WTC11 (cell line): ENCODE data around the gene IMPDH1. TPM values are rescaled to one million over a fixed set of nuclear protein-coding genes. Genes with fewer than 3 reads are reported as not detected.
"Not testable (repeated sequence)": the region's sequence is repeated elsewhere in the genome, so short reads cannot be mapped to it uniquely, and the experiment has no call there.

ENCODE experiments used
- ATAC-seq: fragments of 200-7000 bp; cut with Tn5 transposase; 2 replicates; pipeline ENCODE4 v1.10.0; 2021; ENCODE audit warnings: mild to moderate bottlenecking, moderate library complexity
- CTCF ChIA-PET: fragments of 300-600 bp; sonication (Branson Sonifier 250); formaldehyde crosslinking; loops from one replicate; lab custom pipeline; 2021; ENCODE audit warnings: antibody characterized with exemption; lab: Charles Lee
- POLR2A ChIA-PET: fragments of 350-600 bp; sonication (Branson Sonifier 250); formaldehyde crosslinking; loops from one replicate; lab custom pipeline; 2021; ENCODE audit warnings: antibody characterized with exemption; lab: Charles Lee
- DNase-seq: peaks from one replicate; pipeline ENCODE4 v3.0.0; 2021; ENCODE audit warnings: low spot score
- H3K27ac Mint-ChIP-seq: 2 replicates; pipeline ENCODE4 v1.8.0; 2021; ENCODE audit warnings: mixed read lengths
- H3K27me3 Mint-ChIP-seq: 2 replicates; pipeline ENCODE4 v1.8.0; 2021; ENCODE audit warnings: low read depth, mild to moderate bottlenecking, moderate library complexity, mixed read lengths
- H3K36me3 Mint-ChIP-seq: 2 replicates; pipeline ENCODE4 v1.8.0; 2021; ENCODE audit warnings: mixed read lengths
- H3K4me1 Mint-ChIP-seq: 2 replicates; pipeline ENCODE4 v1.8.0; 2022; ENCODE audit warnings: mixed read lengths
- H3K4me3 Mint-ChIP-seq: 2 replicates; pipeline ENCODE4 v1.8.0; 2021; ENCODE audit warnings: mild to moderate bottlenecking, moderate library complexity, mixed read lengths
- H3K9me3 Mint-ChIP-seq: 2 replicates; pipeline ENCODE4 v1.8.0; 2021; ENCODE audit warnings: mixed read lengths
- ATF6 ChIP-seq: sonication (generic); formaldehyde crosslinking; IDR thresholded peaks from 2 replicates; pipeline ENCODE4 v1.8.1; 2023; ENCODE audit warnings: mild to moderate bottlenecking, missing genetic modification reagents
- CDX4 ChIP-seq: fragments of 250-450 bp; sonication (Bioruptor Pico); IDR thresholded peaks from 2 replicates; pipeline ENCODE4 v1.9.0; 2021; ENCODE audit warnings: moderate library complexity, mild to moderate bottlenecking, inconsistent platforms, borderline replicate concordance
- CTCF ChIP-seq: fragments of 200-600 bp; IDR thresholded peaks from 2 replicates; pipeline ENCODE4 v1.8.0; 2022; ENCODE audit warnings: antibody characterized with exemption
- ESRRA ChIP-seq: sonication (generic); formaldehyde crosslinking; IDR thresholded peaks from 2 replicates; pipeline ENCODE4 v1.8.1; 2022; ENCODE audit warnings: mild to moderate bottlenecking, missing genetic modification reagents, borderline replicate concordance
- ETV6 ChIP-seq: sonication (generic); formaldehyde crosslinking; IDR thresholded peaks from 2 replicates; pipeline ENCODE4 v1.8.1; 2022; ENCODE audit warnings: mild to moderate bottlenecking, missing genetic modification reagents
- FOXJ3 ChIP-seq: sonication (generic); formaldehyde crosslinking; IDR thresholded peaks from 2 replicates; pipeline ENCODE4 v1.9.0; 2021; ENCODE audit warnings: missing genetic modification reagents, mild to moderate bottlenecking, borderline replicate concordance
- FOXP1 ChIP-seq: sonication (generic); formaldehyde crosslinking; IDR thresholded peaks from 2 replicates; pipeline ENCODE4 v1.8.0; 2022; ENCODE audit warnings: missing genetic modification reagents, mild to moderate bottlenecking, moderate library complexity, borderline replicate concordance
- HMGA2 ChIP-seq: fragments of 250-450 bp; sonication (Bioruptor Pico); IDR thresholded peaks from 2 replicates; pipeline ENCODE4 v1.4.0; 2021; ENCODE audit warnings: mild to moderate bottlenecking, moderate library complexity
- HMGXB4 ChIP-seq: sonication (generic); formaldehyde crosslinking; IDR thresholded peaks from 2 replicates; pipeline ENCODE4 v1.8.1; 2023; ENCODE audit warnings: mild to moderate bottlenecking, moderate library complexity, missing genetic modification reagents
- IRF1 ChIP-seq: sonication (generic); formaldehyde crosslinking; IDR thresholded peaks from 2 replicates; pipeline ENCODE4 v1.8.0; 2023; ENCODE audit warnings: missing genetic modification reagents
- MLX ChIP-seq: sonication (generic); formaldehyde crosslinking; IDR thresholded peaks from 2 replicates; pipeline ENCODE4 v1.8.1; 2023; ENCODE audit warnings: mild to moderate bottlenecking, missing genetic modification reagents, moderate library complexity
- NFATC4 ChIP-seq: fragments of 250-450 bp; sonication (Bioruptor Pico); IDR thresholded peaks from 2 replicates; pipeline ENCODE4 v1.9.0; 2021; ENCODE audit warnings: mild to moderate bottlenecking
- NFYB ChIP-seq: sonication (generic); formaldehyde crosslinking; conservative IDR thresholded peaks from 2 replicates; pipeline ENCODE4 v1.8.0; 2022; ENCODE audit warnings: low read depth, missing genetic modification reagents
- TP53 ChIP-seq: sonication (generic); formaldehyde crosslinking; IDR thresholded peaks from 2 replicates; pipeline ENCODE4 v1.8.1; 2023; ENCODE audit warnings: mild to moderate bottlenecking, missing genetic modification reagents
- USF2 ChIP-seq: sonication (generic); formaldehyde crosslinking; IDR thresholded peaks from 2 replicates; pipeline ENCODE4 v1.8.1; 2023; ENCODE audit warnings: mild to moderate bottlenecking, missing genetic modification reagents, moderate library complexity
- ZBTB21 ChIP-seq: sonication (generic); formaldehyde crosslinking; IDR thresholded peaks from 2 replicates; pipeline ENCODE4 v1.8.1; 2023; ENCODE audit warnings: mild to moderate bottlenecking, missing genetic modification reagents, borderline replicate concordance
- ZNF232 ChIP-seq: sonication (generic); formaldehyde crosslinking; IDR thresholded peaks from 2 replicates; pipeline ENCODE4 v1.8.0; 2022; ENCODE audit warnings: mild to moderate bottlenecking, missing genetic modification reagents
- total RNA-seq: library from RNA; stranded (reverse); gene quantifications from 3 replicates; pipeline ENCODE4 v1.2.3, GENCODE V29; 2021

The IMPDH1 gene
- total RNA-seq, 1 experiment from 2014 or later, result 54.2 TPM

GRCh38 chr7:128459394-128459878 is 49.7 kb upstream of the IMPDH1 start:
- ATAC-seq, result peak; percentile 68
- H3K36me3 Mint-ChIP-seq, result peaks cover 39% of the 10 kb centered on the region
- H3K9me3 Mint-ChIP-seq, result peaks cover 10% of the 10 kb centered on the region; the same call in 1 of the 2 replicates
- H3K27ac Mint-ChIP-seq, result peak overlapping the region; percentile 87
- H3K4me3 Mint-ChIP-seq, result peak overlapping the region; percentile 41; the same call in 1 of the 2 replicates
- TF ChIP-seq NFYB (peak; percentile 59), FOXP1 (CRISPR knock-in tag) (no peak), CTCF (peak; percentile 62)
- TF ChIP-seq, all 79 proteins: peak for 2
- peak; percentile 65 for DNase-seq
- ChIA-PET POLR2A (no interaction called here), CTCF (interaction anchor here (0.5 to 3.6 kb wide), 32 partner anchors 10 to 249 kb away, joined by 3 to 199 read pairs (median 6); partner anchors contain the start of genes IMPDH1, METTL2B and RBM28)
- Mint-ChIP-seq H3K4me1 (peaks cover 45% of the 10 kb centered on the region), H3K27me3 (peaks cover 3% of the 10 kb centered on the region; the same call in 1 of the 2 replicates)

GRCh38 chr7:128458956-128459355 is 49.2 kb upstream of the IMPDH1 start:
- H3K36me3 Mint-ChIP-seq, result peaks cover 37% of the 10 kb centered on the region
- ChIA-PET POLR2A (no interaction called here), CTCF (interaction anchor here (0.7 to 3.6 kb wide), 24 partner anchors 11 to 207 kb away, joined by 3 to 199 read pairs (median 8); partner anchors contain the start of genes IMPDH1, METTL2B and RBM28)
- TF ChIP-seq ZNF232 (CRISPR knock-in tag) (no peak), MLX (CRISPR knock-in tag) (no peak), TP53 (no peak), NFATC4 (CRISPR knock-in tag) (no peak), FOXJ3 (no peak), HMGXB4 (CRISPR knock-in tag) (no peak), ZBTB21 (CRISPR knock-in tag) (no peak)
- peaks cover 10% of the 10 kb centered on the region; the same call in 1 of the 2 replicates for H3K9me3 Mint-ChIP-seq
- peaks cover 3% of the 10 kb centered on the region; the same call in 1 of the 2 replicates for H3K27me3 Mint-ChIP-seq
- no peak overlapping the region for H3K4me3 Mint-ChIP-seq
- peak overlapping the region; percentile 39 for H3K27ac Mint-ChIP-seq
- ATAC-seq, result no peak
- peaks cover 50% of the 10 kb centered on the region for H3K4me1 Mint-ChIP-seq
- DNase-seq, result no peak

GRCh38 chr7:128457385-128457784 is 47.6 kb upstream of the IMPDH1 start:
- H3K27ac Mint-ChIP-seq, H3K27me3 Mint-ChIP-seq, H3K9me3 Mint-ChIP-seq, POLR2A ChIA-PET, DNase-seq, ATAC-seq: not testable (repeated sequence)
- CTCF ChIA-PET, result interaction anchor here (0.7 to 1.5 kb wide), 4 partner anchors 17 to 535 kb away, joined by 3 to 8 read pairs (median 4); no protein-coding TSS in a partner anchor
- Mint-ChIP-seq H3K4me1 (peaks cover 60% of the 10 kb centered on the region), H3K4me3 (peak overlapping the region; percentile 95), H3K36me3 (peaks cover 24% of the 10 kb centered on the region)

GRCh38 chr7:128456255-128456725 is 46.5 kb upstream of the IMPDH1 start:
- peak overlapping the region; percentile 92 for H3K27ac Mint-ChIP-seq
- H3K27me3 Mint-ChIP-seq, result peaks cover 9% of the 10 kb centered on the region; the same call in 1 of the 2 replicates
- H3K9me3 Mint-ChIP-seq, result no peaks in the 10 kb centered on the region
- peaks cover 69% of the 10 kb centered on the region for H3K4me1 Mint-ChIP-seq
- ChIA-PET POLR2A (no interaction called here), CTCF (interaction anchor here (0.6 to 3.6 kb wide), 4 partner anchors 18 to 48 kb away, joined by 3 to 32 read pairs (median 4); no protein-coding TSS in a partner anchor)
- peak overlapping the region; percentile 95 for H3K4me3 Mint-ChIP-seq
- ATAC-seq (no peak), DNase-seq (no peak)
- peaks cover 20% of the 10 kb centered on the region for H3K36me3 Mint-ChIP-seq
- TF ChIP-seq CDX4, result no peak
- no peak for TF ChIP-seq ATF6
- no peak for TF ChIP-seq FOXP1 (CRISPR knock-in tag)
- TF ChIP-seq IRF1, result no peak
- no peak for TF ChIP-seq ESRRA
- TF ChIP-seq USF2, result no peak
- no peak for TF ChIP-seq ETV6 (CRISPR knock-in tag)
- TF ChIP-seq NFYB, result no peak
- TF ChIP-seq HMGA2 (CRISPR knock-in tag), result no peak
